ENCODE data around the gene APOBR.
"Not testable (repeated sequence)": the region's sequence is repeated elsewhere in the genome, so short reads cannot be mapped to it uniquely, and the experiment has no call there.

APOBR gene

GRCh38 chr16:28495098-28495793 is 803 bp downstream of the APOBR start:
- Mint-ChIP-seq H3K4me1 (peaks cover 50 to 51% of the 10 kb centered on the region in 2 donors), H3K4me3 (peak overlapping the region; percentile 91 to 99), H3K27ac (peak overlapping the region; percentile 96), H3K27me3 (no peaks in the 10 kb centered on the region), H3K36me3 (peaks cover 9 to 25% of the 10 kb centered on the region in 2 donors), H3K9me3 (no peaks in the 10 kb centered on the region)
- no peak for DNase-seq
- ATAC-seq (replicated peaks), result no peak

- Mint-ChIP-seq H3K4me1 (peaks cover 50 to 55% of the 10 kb centered on the region in 2 donors), H3K4me3 (peak overlapping the region; percentile 91 to 99), H3K36me3 (peaks cover 9 to 25% of the 10 kb centered on the region in 2 donors), H3K27me3 (no peaks in the 10 kb centered on the region), H3K27ac (peak overlapping the region; percentile 96), H3K9me3 (no peaks in the 10 kb centered on the region)
- ATAC-seq (replicated peaks) (no peak), DNase-seq (no peak)
Measured at GRCh38 chr16:28495795-28496749, 1.6 kb downstream of the APOBR start.

GRCh38 chr16:28496844-28497243 is 2.4 kb downstream of the APOBR start:
- Mint-ChIP-seq H3K27me3 (no peaks in the 10 kb centered on the region), H3K9me3 (no peaks in the 10 kb centered on the region), H3K36me3 (peaks cover 9 to 25% of the 10 kb centered on the region in 2 donors), H3K4me1 (peaks cover 50% of the 10 kb centered on the region in 2 donors), H3K27ac (peak overlapping the region; percentile 10), H3K4me3 (no peak overlapping the region)
- DNase-seq (no peak), ATAC-seq (replicated peaks) (no peak)

GRCh38 chr16:28497386-28497785 is 2.9 kb downstream of the APOBR start:
- no peaks in the 10 kb centered on the region for H3K9me3 Mint-ChIP-seq
- ATAC-seq (replicated peaks), result no peak
- peaks cover 50% of the 10 kb centered on the region in 2 donors for H3K4me1 Mint-ChIP-seq
- no peak overlapping the region for H3K4me3 Mint-ChIP-seq
- H3K27me3 Mint-ChIP-seq, result no peaks in the 10 kb centered on the region
- peak overlapping the region; percentile 56 for H3K27ac Mint-ChIP-seq
- H3K36me3 Mint-ChIP-seq, result peaks cover 9 to 25% of the 10 kb centered on the region in 2 donors
- DNase-seq, result no peak

- H3K4me3 Mint-ChIP-seq, result no peak overlapping the region
- no peaks in the 10 kb centered on the region for H3K27me3 Mint-ChIP-seq
- ATAC-seq (replicated peaks) (no peak), DNase-seq (no peak)
- peaks cover 9 to 25% of the 10 kb centered on the region in 2 donors for H3K36me3 Mint-ChIP-seq
- peak overlapping the region; percentile 56 for H3K27ac Mint-ChIP-seq
- H3K4me1 Mint-ChIP-seq, result peaks cover 46 to 49% of the 10 kb centered on the region in 2 donors
- no peaks in the 10 kb centered on the region for H3K9me3 Mint-ChIP-seq
Measured at GRCh38 chr16:28497861-28498599, 3.6 kb downstream of the APOBR start.

- no peak for DNase-seq
- H3K4me3 Mint-ChIP-seq, result no peak overlapping the region
Measured at GRCh38 chr16:28498666-28499381, 4.4 kb downstream of the APOBR start.

GRCh38 chr16:28499854-28500253 is 5.4 kb downstream of the APOBR start:
- Mint-ChIP-seq H3K27ac (no peak overlapping the region), H3K9me3 (no peaks in the 10 kb centered on the region), H3K4me1 (peaks cover 28 to 33% of the 10 kb centered on the region in 2 donors), H3K36me3 (peaks cover 9 to 25% of the 10 kb centered on the region in 2 donors), H3K27me3 (no peaks in the 10 kb centered on the region), H3K4me3 (no peak overlapping the region)
- ATAC-seq (replicated peaks) (no peak), DNase-seq (no peak)

More at GRCh38 chr16:28498666-28499381, 4.4 kb downstream of the APOBR start:
- no peak overlapping the region for H3K27ac Mint-ChIP-seq
- H3K4me1 Mint-ChIP-seq, result peaks cover 38 to 43% of the 10 kb centered on the region in 2 donors
- H3K9me3 Mint-ChIP-seq, result no peaks in the 10 kb centered on the region
- no peak for ATAC-seq (replicated peaks)
- no peaks in the 10 kb centered on the region for H3K27me3 Mint-ChIP-seq
- peaks cover 9 to 25% of the 10 kb centered on the region in 2 donors for H3K36me3 Mint-ChIP-seq

GRCh38 chr16:28500476-28501180 is 6.2 kb downstream of the APOBR start:
- Mint-ChIP-seq H3K4me1 (peaks cover 20 to 25% of the 10 kb centered on the region in 2 donors), H3K36me3 (peaks cover 9 to 25% of the 10 kb centered on the region in 2 donors)
- peak in 1 of 2 donors; percentile 36 for ATAC-seq (replicated peaks)
- H3K9me3 Mint-ChIP-seq, H3K4me3 Mint-ChIP-seq, H3K27me3 Mint-ChIP-seq, H3K27ac Mint-ChIP-seq, DNase-seq: not testable (repeated sequence)

- Mint-ChIP-seq H3K4me3 (no peak overlapping the region), H3K36me3 (peaks cover 9 to 20% of the 10 kb centered on the region in 2 donors), H3K9me3 (no peaks in the 10 kb centered on the region), H3K27ac (no peak overlapping the region), H3K27me3 (peaks cover 0 to 3% of the 10 kb centered on the region in 2 donors), H3K4me1 (peaks cover 14 to 20% of the 10 kb centered on the region in 2 donors)
- no peak for DNase-seq
- ATAC-seq (replicated peaks), result no peak
Measured at GRCh38 chr16:28501258-28502232, 7.1 kb downstream of the APOBR start.

- H3K9me3 Mint-ChIP-seq, result no peaks in the 10 kb centered on the region
- peaks cover 14 to 21% of the 10 kb centered on the region in 2 donors for H3K4me1 Mint-ChIP-seq
- ATAC-seq (replicated peaks), result no peak
- DNase-seq, result no peak
- H3K4me3 Mint-ChIP-seq, result no peak overlapping the region
- peaks cover 0 to 3% of the 10 kb centered on the region in 2 donors for H3K27me3 Mint-ChIP-seq
- peaks cover 3 to 13% of the 10 kb centered on the region in 2 donors for H3K36me3 Mint-ChIP-seq
- H3K27ac Mint-ChIP-seq, result no peak overlapping the region
Measured at GRCh38 chr16:28502290-28502689, 7.8 kb downstream of the APOBR start.

GRCh38 chr16:28503470-28504259 is 9.2 kb downstream of the APOBR start:
- H3K4me1 Mint-ChIP-seq, result peaks cover 23 to 28% of the 10 kb centered on the region in 2 donors
- no peak overlapping the region for H3K4me3 Mint-ChIP-seq
- H3K36me3 Mint-ChIP-seq, result peaks cover 0 to 5% of the 10 kb centered on the region in 2 donors
- peaks cover 0 to 3% of the 10 kb centered on the region in 2 donors for H3K27me3 Mint-ChIP-seq
- H3K27ac Mint-ChIP-seq, result no peak overlapping the region
- H3K9me3 Mint-ChIP-seq, result no peaks in the 10 kb centered on the region
- DNase-seq, result no peak
- no peak for ATAC-seq (replicated peaks)

Data from stimulated activated naive B cell treated with anti-CD40 and anti-IgM and Interleukin-4, amounts not matched to agents 10 μg/mL and 1 μg/mL and 100 μg/mL, for 72 hours (primary cell).